H1 (cell line): ENCODE data around the gene SCN8A. TPM values are rescaled to one million over a fixed set of nuclear protein-coding genes. Genes with fewer than 3 reads are reported as not detected.

ENCODE experiments used
- CTCF ChIA-PET: fragments of 300-600 bp; sonication (Branson Sonifier 250); formaldehyde crosslinking; loops from one replicate; lab custom pipeline; 2021; ENCODE audit not compliant: partially characterized antibody; lab: Charles Lee
- POLR2A ChIA-PET: fragments of 300-600 bp; sonication (Branson Sonifier 250); formaldehyde crosslinking; loops from one replicate; lab custom pipeline; 2021; ENCODE audit warnings: inconsistent platforms; ENCODE audit not compliant: partially characterized antibody; lab: Charles Lee
- DNase-seq, 2 experiments: peaks; one replicate each; pipeline versions ENCODE4 v3.0.0 to v3.0.0-alpha.2; 2010 to 2022; ENCODE audit warnings: low spot score in 2 of 2, low read depth in 1 of 2, mixed read lengths in 1 of 2
- FAIRE-seq: peaks from 2 replicates; lab custom pipeline; 2011; peaks lifted over from hg19 to GRCh38; lab: Jason Lieb, UNC
- H2AFZ ChIP-seq: 2 replicates; pipeline ENCODE4 v1.8.1; 2012; ENCODE audit warnings: low read length, inconsistent platforms
- H2AK5ac ChIP-seq: 2 replicates; pipeline ENCODE4 v1.6.1; 2013; ENCODE audit warnings: low read depth, low read length
- H2BK120ac ChIP-seq: replicated peaks from 2 replicates; pipeline ENCODE3; 2013; ENCODE audit warnings: low read depth, low read length, inconsistent platforms
- H2BK12ac ChIP-seq: 2 replicates; pipeline ENCODE4 v1.6.1; 2013; ENCODE audit warnings: low read depth, low read length
- H2BK15ac ChIP-seq: 2 replicates; pipeline ENCODE4 v1.6.1; 2013; ENCODE audit warnings: low read length
- H2BK20ac ChIP-seq: 2 replicates; pipeline ENCODE4 v1.6.1; 2013; ENCODE audit warnings: low read length
- H2BK5ac ChIP-seq: 2 replicates; pipeline ENCODE4 v1.6.1; 2013; ENCODE audit warnings: low read depth, low read length
- H3K14ac ChIP-seq: 2 replicates; pipeline ENCODE4 v1.6.1; 2013; ENCODE audit warnings: inconsistent platforms; ENCODE audit not compliant: insufficient read length
- H3K18ac ChIP-seq: 2 replicates; pipeline ENCODE4 v1.6.1; 2013; ENCODE audit warnings: low read length; ENCODE audit errors: extremely low read depth
- H3K23ac ChIP-seq: 2 replicates; pipeline ENCODE4 v1.6.1; 2013; ENCODE audit warnings: inconsistent platforms; ENCODE audit not compliant: insufficient read length
- H3K23me2 ChIP-seq: 2 replicates; pipeline ENCODE4 v1.6.1; 2013; ENCODE audit warnings: low read depth, low read length
- H3K27ac ChIP-seq: 2 replicates; pipeline ENCODE4 v1.6.1; 2011; ENCODE audit warnings: low read depth, low read length, inconsistent platforms
- H3K27me3 ChIP-seq, 4 experiments: replicated peaks in 1 of 4; 1 replicate in 1 of 4; 2 replicates in 3 of 4; pipeline versions ENCODE4 v1.6.1 to v1.8.1; 2011 to 2013; ENCODE audit warnings: low read length in 3 of 4, mild to moderate bottlenecking in 3 of 4, inconsistent platforms in 2 of 4, mixed read lengths in 2 of 4, moderate library complexity in 1 of 4; ENCODE audit not compliant: control insufficient read depth in 3 of 4, insufficient read depth in 3 of 4; ENCODE audit errors: extremely low read depth in 1 of 4
- H3K36me3 ChIP-seq, 4 experiments: 2 replicates each; pipeline versions ENCODE4 v1.6.1 to v1.8.1; 2011 to 2013; ENCODE audit warnings: mild to moderate bottlenecking in 4 of 4, low read length in 3 of 4, moderate library complexity in 2 of 4, control low read depth in 1 of 4, inconsistent platforms in 1 of 4; ENCODE audit not compliant: insufficient read depth in 4 of 4, control insufficient read depth in 2 of 4
- H3K4ac ChIP-seq: replicated peaks from 2 replicates; pipeline ENCODE3; 2013; ENCODE audit warnings: low read length, low read depth, mixed read lengths, inconsistent platforms; ENCODE audit not compliant: insufficient read length
- H3K4me1 ChIP-seq, 4 experiments: replicated peaks in 1 of 4; 1 replicate in 1 of 4; 2 replicates in 3 of 4; pipeline versions ENCODE4 v1.6.1 to v1.8.1; 2011 to 2013; ENCODE audit warnings: low read length in 3 of 4, inconsistent platforms in 2 of 4, mixed read lengths in 1 of 4; ENCODE audit not compliant: insufficient read depth in 4 of 4, control insufficient read depth in 3 of 4
- H3K4me2 ChIP-seq, 2 experiments: 2 replicates each; pipeline versions ENCODE4 v1.6.1 to v1.8.1; 2011 to 2013; ENCODE audit warnings: low read depth in 2 of 2, low read length in 2 of 2, control low read depth in 1 of 2, inconsistent platforms in 1 of 2, mild to moderate bottlenecking in 1 of 2; ENCODE audit not compliant: insufficient read depth in 1 of 2
- H3K4me3 ChIP-seq, 4 experiments: fragments of 200-600, 300-600 bp in 1 of 4; sonication (generic), shearing (Covaris generic), sonication (Bioruptor Twin) in 1 of 4; 2 replicates each; pipeline versions ENCODE4 v1.5.1 to v1.8.1; 2011 to 2016; ENCODE audit warnings: low read length in 4 of 4, low read depth in 3 of 4, control low read depth in 2 of 4, inconsistent platforms in 2 of 4, mild to moderate bottlenecking in 2 of 4, mixed read lengths in 1 of 4, moderate library complexity in 1 of 4; ENCODE audit not compliant: insufficient read depth in 2 of 4; ENCODE audit errors: extremely low read depth in 1 of 4
- H3K56ac ChIP-seq: replicated peaks from 2 replicates; pipeline ENCODE3; 2013; ENCODE audit warnings: low read depth, mild to moderate bottlenecking, mixed read lengths, low read length, inconsistent platforms; ENCODE audit not compliant: insufficient read length
- H3K79me1 ChIP-seq: 2 replicates; pipeline ENCODE4 v1.6.1; 2013; ENCODE audit warnings: low read depth, low read length, control low read depth
- H3K79me2 ChIP-seq, 2 experiments: 2 replicates each; pipeline versions ENCODE4 v1.6.1 to v1.8.1; 2012 to 2013; ENCODE audit warnings: low read length in 2 of 2, mild to moderate bottlenecking in 2 of 2, inconsistent platforms in 1 of 2; ENCODE audit not compliant: insufficient read depth in 2 of 2, control insufficient read depth in 1 of 2
- H3K9ac ChIP-seq, 4 experiments: replicated peaks in 1 of 4; 1 replicate in 1 of 4; 2 replicates in 3 of 4; pipeline versions ENCODE4 v1.6.1 to v1.8.1; 2011 to 2013; ENCODE audit warnings: low read depth in 3 of 4, low read length in 3 of 4, control low read depth in 2 of 4, mild to moderate bottlenecking in 2 of 4, moderate library complexity in 2 of 4, inconsistent platforms in 1 of 4; ENCODE audit errors: extremely low read depth in 1 of 4
- H3K9me3 ChIP-seq, 2 experiments: 2 replicates each; pipeline versions ENCODE4 v1.6.1 to v1.8.1; 2012 to 2013; ENCODE audit warnings: mild to moderate bottlenecking in 2 of 2, moderate library complexity in 2 of 2, control low read depth in 1 of 2, inconsistent platforms in 1 of 2, low read depth in 1 of 2, low read length in 1 of 2, mixed read lengths in 1 of 2; ENCODE audit not compliant: insufficient read depth in 2 of 2
- H4K20me1 ChIP-seq, 2 experiments: replicated peaks in 1 of 2; 2 replicates each; pipeline versions ENCODE3 to v1.8.1; 2011 to 2013; ENCODE audit warnings: inconsistent platforms in 2 of 2, low read length in 2 of 2, mild to moderate bottlenecking in 1 of 2; ENCODE audit not compliant: insufficient read depth in 2 of 2, control insufficient read depth in 1 of 2
- H4K5ac ChIP-seq: 2 replicates; pipeline ENCODE4 v1.6.1; 2013; ENCODE audit warnings: low read length, low read depth, mixed read lengths, inconsistent platforms; ENCODE audit not compliant: insufficient read length
- H4K8ac ChIP-seq: 2 replicates; pipeline ENCODE4 v1.8.0; 2013; ENCODE audit warnings: mild to moderate bottlenecking, moderate library complexity, low read length, inconsistent platforms; ENCODE audit not compliant: insufficient read depth; ENCODE audit errors: extremely low read depth
- H4K91ac ChIP-seq: replicated peaks from 2 replicates; pipeline ENCODE3; 2013; ENCODE audit warnings: low read length, mixed read lengths, inconsistent platforms; ENCODE audit not compliant: insufficient read length
- CBX5 ChIP-seq: fragments of 300-800, 300-1000 bp; sonication (generic); IDR thresholded peaks from 2 replicates; pipeline ENCODE4 v1.7.1; 2016; ENCODE audit warnings: antibody characterized with exemption, low read length, low read depth
- CHD2 ChIP-seq: IDR thresholded peaks from 2 replicates; pipeline ENCODE4 v1.6.1; 2012; ENCODE audit warnings: low read length, improper control_type of control experiment
- SIRT6 ChIP-seq: IDR thresholded peaks from one replicate; pipeline ENCODE4 v1.7.1; 2012; ENCODE audit warnings: low read length, inconsistent platforms
- TBP ChIP-seq: IDR thresholded peaks from 2 replicates; pipeline ENCODE4 v1.6.1; 2011; ENCODE audit warnings: low read depth, low read length, improper control_type of control experiment
- WGBS, 2 experiments: shearing (Covaris generic) in 1 of 2; methylation state at CpG; one replicate each; pipeline versions ENCODE4 v1.1.6 to v1.1.7; 2013 to 2015; ENCODE audit warnings: low lambda C conversion rate in 2 of 2, mixed read lengths in 2 of 2, inconsistent platforms in 1 of 2, low coverage in 1 of 2, missing lambda C conversion rate in 1 of 2; ENCODE audit not compliant: insufficient replicate concordance in 2 of 2, insufficient coverage in 1 of 2, insufficient read length in 1 of 2; ENCODE audit errors: extremely low coverage in 1 of 2, missing lambda C conversion rate in 1 of 2; 5-methylcytosine and 5-hydroxymethylcytosine counted together
- polyA plus RNA-seq, 7 experiments: library from polyadenylated mRNA; depleted of rRNA in 3 of 7; stranded (reverse) in 5 of 7; unstranded in 2 of 7; fragments of >200 nt in 5 of 7; fragments of 200-250 nt in 2 of 7; gene quantifications; 1 replicate in 5 of 7; 2 replicates in 1 of 7; 4 replicates in 1 of 7; pipeline versions ENCODE4 v1.2.1 to v1.2.3, GENCODE V29; 2011 to 2013; ENCODE audit warnings: missing spikeins in 2 of 7, mixed read lengths in 2 of 7
- total RNA-seq: library from RNA; stranded (reverse); fragmentation: NEBNext Ultra II Directional; extraction: Animal tissue kit (Norgen Biotek cat#: 25700); gene quantifications from 2 replicates; pipeline ENCODE4 v1.2.1, GENCODE V29; 2021

Gene SCN8A
- total and polyA plus RNA-seq, 2 of the 8 experiments (the other 6 are each of a cell fraction or from before 2014, with no cell fraction given), result 6.3 to 10.7 TPM

GRCh38 chr12:51636986-51637385 is 46.0 kb downstream of the SCN8A start:
- no peak for DNase-seq
- H3K9ac ChIP-seq, result no peak overlapping the region
- H3K36me3 ChIP-seq, result no peaks in the 10 kb centered on the region; a peak in 1 of 8 replicates
- no peaks in the 10 kb centered on the region for H3K27me3 ChIP-seq
- peaks cover 0 to 6% of the 10 kb centered on the region in 2 experiments; a peak in 2 of 4 replicates for H3K9me3 ChIP-seq
- H3K4me1 ChIP-seq, result no peaks in the 10 kb centered on the region
- no peak overlapping the region for H4K8ac ChIP-seq
- H3K4me2 ChIP-seq, result no peak overlapping the region
- H4K20me1 ChIP-seq, result peaks cover 0 to 2% of the 10 kb centered on the region in 2 experiments
- no peak overlapping the region for H2BK120ac ChIP-seq
- POLR2A ChIA-PET, result no interaction called here
- peaks cover 2% of the 10 kb centered on the region; the same call in 1 of the 2 replicates for H3K79me1 ChIP-seq
- H2AK5ac ChIP-seq, result no peak overlapping the region
- no peak overlapping the region for H3K4me3 ChIP-seq
- no peak overlapping the region for H2BK5ac ChIP-seq
- no peak overlapping the region for H3K14ac ChIP-seq
- no peak overlapping the region for H3K56ac ChIP-seq
- TF ChIP-seq CHD2 (no peak), TBP (no peak), CBX5 (no peak), SIRT6 (no peak)
- 89% methylated on average over 1 of the region's 1 CpG; no CpG with 5 or more reads in 1 of the 2 experiments for WGBS, 2 experiments
- H3K27ac ChIP-seq, result no peak overlapping the region
- no peak overlapping the region for H2BK15ac ChIP-seq
- no peak overlapping the region for H2BK12ac ChIP-seq
- H3K79me2 ChIP-seq, result peaks cover 0 to 25% of the 10 kb centered on the region in 2 experiments; a peak in 2 of 4 replicates
- no peaks in the 10 kb centered on the region for H3K23me2 ChIP-seq
- no peak overlapping the region for H3K4ac ChIP-seq
- H2AFZ ChIP-seq, result no peak overlapping the region
- FAIRE-seq, result no peak
- H3K18ac ChIP-seq, result no peak overlapping the region
- H2BK20ac ChIP-seq, result no peak overlapping the region
- CTCF ChIA-PET, result interaction anchor here (1.2 to 1.7 kb wide), 2 partner anchors 19 to 105 kb away, joined by 3 to 5 read pairs; no protein-coding TSS in a partner anchor
- no peak overlapping the region for H3K23ac ChIP-seq
- H4K91ac ChIP-seq, result no peak overlapping the region
- H4K5ac ChIP-seq, result no peak overlapping the region
